ENCODE results near the gene FAM168A.

DNA sequence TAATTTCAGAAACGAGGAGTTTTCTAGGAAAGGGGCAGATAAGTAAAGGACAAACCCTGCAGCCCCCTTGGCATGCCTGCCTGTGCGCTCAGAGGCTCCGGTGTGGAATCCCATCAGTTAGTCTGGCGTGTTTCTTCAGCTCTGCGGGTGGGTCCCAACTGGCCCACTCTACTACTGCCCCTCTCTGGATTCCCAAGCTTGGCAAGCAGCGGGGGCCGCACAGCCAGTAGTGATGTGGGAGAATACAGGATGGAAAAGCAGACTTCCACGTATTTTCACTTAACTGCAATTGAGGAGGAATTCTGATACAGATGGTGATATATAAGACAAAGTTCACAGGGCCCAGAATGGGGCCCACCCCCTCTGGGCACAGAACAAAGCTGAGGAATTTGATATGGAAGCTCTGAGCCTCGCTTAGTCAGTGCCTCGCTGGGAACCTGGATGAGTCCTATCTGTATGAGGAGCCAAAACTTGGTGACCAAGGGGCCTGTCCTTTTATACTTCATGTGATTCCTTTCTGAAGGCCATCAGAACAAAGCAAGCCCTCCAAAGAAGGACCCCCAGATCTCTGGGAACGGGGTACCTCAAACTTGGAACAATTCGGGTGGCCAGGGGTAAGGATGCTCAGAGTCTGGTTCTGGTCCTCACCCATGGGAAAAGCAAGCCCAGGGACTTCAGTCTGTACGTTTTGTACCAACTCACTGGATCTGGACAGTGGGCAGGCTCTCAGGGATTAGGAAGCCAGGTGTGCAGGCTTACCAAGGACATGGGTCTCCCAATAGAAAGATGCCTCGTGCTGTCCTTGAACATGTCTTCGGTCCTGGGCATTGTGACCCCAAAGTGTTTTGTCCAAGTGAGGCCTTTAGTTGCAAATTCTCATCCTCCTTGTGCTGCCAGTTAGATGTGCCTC lies 195.7 kb downstream of the FAM168A start:
- no peak for TF ChIP-seq IKZF2 (IDR thresholded peaks at IDR 0.05)
- TF ChIP-seq, protein P1, sequence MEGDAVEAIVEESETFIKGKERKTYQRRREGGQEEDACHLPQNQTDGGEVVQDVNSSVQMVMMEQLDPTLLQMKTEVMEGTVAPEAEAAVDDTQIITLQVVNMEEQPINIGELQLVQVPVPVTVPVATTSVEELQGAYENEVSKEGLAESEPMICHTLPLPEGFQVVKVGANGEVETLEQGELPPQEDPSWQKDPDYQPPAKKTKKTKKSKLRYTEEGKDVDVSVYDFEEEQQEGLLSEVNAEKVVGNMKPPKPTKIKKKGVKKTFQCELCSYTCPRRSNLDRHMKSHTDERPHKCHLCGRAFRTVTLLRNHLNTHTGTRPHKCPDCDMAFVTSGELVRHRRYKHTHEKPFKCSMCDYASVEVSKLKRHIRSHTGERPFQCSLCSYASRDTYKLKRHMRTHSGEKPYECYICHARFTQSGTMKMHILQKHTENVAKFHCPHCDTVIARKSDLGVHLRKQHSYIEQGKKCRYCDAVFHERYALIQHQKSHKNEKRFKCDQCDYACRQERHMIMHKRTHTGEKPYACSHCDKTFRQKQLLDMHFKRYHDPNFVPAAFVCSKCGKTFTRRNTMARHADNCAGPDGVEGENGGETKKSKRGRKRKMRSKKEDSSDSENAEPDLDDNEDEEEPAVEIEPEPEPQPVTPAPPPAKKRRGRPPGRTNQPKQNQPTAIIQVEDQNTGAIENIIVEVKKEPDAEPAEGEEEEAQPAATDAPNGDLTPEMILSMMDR (IDR thresholded peaks at IDR 0.05 in 2 of 3, conservative IDR thresholded peaks at IDR 0.05 in 1 of 3; ENCODE audit: control insufficient read depth in 2 of 3, extremely low read depth in 1 of 3, insufficient read depth in 1 of 3, low read depth in 3 of 3, low read length in 3 of 3), result no peak
- no peak for TF ChIP-seq POLR2A (IDR thresholded peaks at IDR 0.05; ENCODE audit: low read depth, low read length)
- TF ChIP-seq CREB1 (IDR thresholded peaks at IDR 0.05; ENCODE audit: low read depth), result no peak
- no peak for TF ChIP-seq MXI1 (IDR thresholded peaks at IDR 0.05; ENCODE audit: low read depth, low read length)
- TF ChIP-seq POLR2AphosphoS5 (IDR thresholded peaks at IDR 0.05; ENCODE audit: low read length), result peak; percentile 16; the same call in 1 of the 2 replicates
- TF ChIP-seq GABPA (IDR thresholded peaks at IDR 0.05; ENCODE audit: low read depth), result no peak
- TF ChIP-seq FOXK2 (IDR thresholded peaks at IDR 0.05), result no peak
- no peak for TF ChIP-seq SMAD1 (IDR thresholded peaks at IDR 0.05; ENCODE audit: low read depth, partially characterized antibody)
- TF ChIP-seq, protein P2, sequence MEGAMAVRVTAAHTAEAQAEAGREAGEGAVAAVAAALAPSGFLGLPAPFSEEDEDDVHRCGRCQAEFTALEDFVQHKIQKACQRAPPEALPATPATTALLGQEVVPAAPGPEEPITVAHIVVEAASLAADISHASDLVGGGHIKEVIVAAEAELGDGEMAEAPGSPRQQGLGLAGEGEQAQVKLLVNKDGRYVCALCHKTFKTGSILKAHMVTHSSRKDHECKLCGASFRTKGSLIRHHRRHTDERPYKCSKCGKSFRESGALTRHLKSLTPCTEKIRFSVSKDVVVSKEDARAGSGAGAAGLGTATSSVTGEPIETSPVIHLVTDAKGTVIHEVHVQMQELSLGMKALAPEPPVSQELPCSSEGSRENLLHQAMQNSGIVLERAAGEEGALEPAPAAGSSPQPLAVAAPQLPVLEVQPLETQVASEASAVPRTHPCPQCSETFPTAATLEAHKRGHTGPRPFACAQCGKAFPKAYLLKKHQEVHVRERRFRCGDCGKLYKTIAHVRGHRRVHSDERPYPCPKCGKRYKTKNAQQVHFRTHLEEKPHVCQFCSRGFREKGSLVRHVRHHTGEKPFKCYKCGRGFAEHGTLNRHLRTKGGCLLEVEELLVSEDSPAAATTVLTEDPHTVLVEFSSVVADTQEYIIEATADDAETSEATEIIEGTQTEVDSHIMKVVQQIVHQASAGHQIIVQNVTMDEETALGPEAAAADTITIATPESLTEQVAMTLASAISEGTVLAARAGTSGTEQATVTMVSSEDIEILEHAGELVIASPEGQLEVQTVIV (IDR thresholded peaks at IDR 0.05; ENCODE audit: borderline replicate concordance, partially characterized antibody), result no peak
